GM12873 (cell line): ENCODE measurements around the gene AHNAK2.

Experiments
- CTCF ChIP-seq: IDR thresholded peaks from 2 replicates; pipeline ENCODE4 v1.5.1; 2012; ENCODE audit warnings: low read depth, mild to moderate bottlenecking, moderate library complexity, low read length, control low read depth; ENCODE audit not compliant: insufficient read depth; ENCODE audit errors: missing control alignments

AHNAK2 gene

GRCh38 chr14:105014631-105015030, 36.5 kb upstream of the AHNAK2 start:
- no peak for TF ChIP-seq CTCF

- TF ChIP-seq CTCF, result no peak
Measured at GRCh38 chr14:105014032-105014431, 35.9 kb upstream of the AHNAK2 start.

GRCh38 chr14:105013150-105013785, 35.1 kb upstream of the AHNAK2 start:
- peak; percentile 31 for TF ChIP-seq CTCF

GRCh38 chr14:105012171-105012985, 34.2 kb upstream of the AHNAK2 start:
- peak; percentile 21 for TF ChIP-seq CTCF

- TF ChIP-seq CTCF, result no peak
Measured at GRCh38 chr14:105011312-105011990, 33.3 kb upstream of the AHNAK2 start.

GRCh38 chr14:105010891-105011291, 32.7 kb upstream of the AHNAK2 start:
- no peak for TF ChIP-seq CTCF

GRCh38 chr14:105010106-105010505, 31.9 kb upstream of the AHNAK2 start:
- TF ChIP-seq CTCF, result no peak
